ENCODE measurements around the gene PITPNC1. TPM values are rescaled to one million over a fixed set of nuclear protein-coding genes. Genes with fewer than 3 reads are reported as not detected.

Gene PITPNC1
- total RNA-seq, 1 experiment from 2014 or later, result 40.1 TPM

GRCh38 chr17:67713169-67713568, 336.1 kb downstream of the PITPNC1 start:
- BruUV-seq (replicated peaks), result no TSS peak
- no peak for TF ChIP-seq CTCF (IDR thresholded peaks at IDR 0.05; ENCODE audit: unreplicated experiment)
- intact Hi-C loops (cut with micrococcal nuclease), result loop anchor here (10.0 kb wide), 1 partner anchor 338 kb away; the partner anchor contains the start of gene PITPNC1
- H3K27me3 Mint-ChIP-seq (ENCODE audit: insufficient read depth, unreplicated experiment), result no peaks in the 10 kb centered on the region
- H3K36me3 Mint-ChIP-seq (ENCODE audit: insufficient read depth, unreplicated experiment), result peaks cover 6% of the 10 kb centered on the region
- H3K4me1 Mint-ChIP-seq (ENCODE audit: insufficient read depth, unreplicated experiment), result no peaks in the 10 kb centered on the region
- H3K4me3 Mint-ChIP-seq (ENCODE audit: unreplicated experiment), result no peak overlapping the region
- POLR2A ChIA-PET, result no interaction called here
- no peaks in the 10 kb centered on the region for H3K9me3 Mint-ChIP-seq (ENCODE audit: unreplicated experiment)
- no peak for DNase-seq (ENCODE audit: unreplicated experiment)
- H3K27ac Mint-ChIP-seq (ENCODE audit: low read depth, unreplicated experiment), result no peak overlapping the region
- CTCF ChIA-PET, result interaction anchor here (0.6 to 1.4 kb wide), 2 partner anchors 13 to 211 kb away, joined by 3 to 5 read pairs; no protein-coding TSS in a partner anchor

GRCh38 chr17:67716405-67716798, 339.3 kb downstream of the PITPNC1 start:
- no peaks in the 10 kb centered on the region for H3K9me3 Mint-ChIP-seq (ENCODE audit: unreplicated experiment)
- no peak for DNase-seq (ENCODE audit: unreplicated experiment)
- CTCF ChIA-PET, result interaction anchor here (0.6 kb wide), 1 partner anchor 146 kb away, joined by 4 read pairs; no protein-coding TSS in a partner anchor
- H3K4me1 Mint-ChIP-seq (ENCODE audit: insufficient read depth, unreplicated experiment), result no peaks in the 10 kb centered on the region
- POLR2A ChIA-PET, result interaction anchor here (3.4 to 3.9 kb wide), 2 partner anchors 9 to 107 kb away, joined by 23 to 45 read pairs; partner anchors contain the start of gene BPTF
- H3K4me3 Mint-ChIP-seq (ENCODE audit: unreplicated experiment), result no peak overlapping the region
- no TSS peak for BruUV-seq (replicated peaks)
- peaks cover 23% of the 10 kb centered on the region for H3K36me3 Mint-ChIP-seq (ENCODE audit: insufficient read depth, unreplicated experiment)
- no peak for TF ChIP-seq CTCF (IDR thresholded peaks at IDR 0.05; ENCODE audit: unreplicated experiment)
- no peaks in the 10 kb centered on the region for H3K27me3 Mint-ChIP-seq (ENCODE audit: insufficient read depth, unreplicated experiment)
- intact Hi-C loops (cut with micrococcal nuclease), result loop anchor here (5.0 to 10.0 kb wide), 2 partner anchors 342 to 746 kb away; partner anchors contain the start of gene PITPNC1
- H3K27ac Mint-ChIP-seq (ENCODE audit: low read depth, unreplicated experiment), result peak overlapping the region; percentile 100

GRCh38 chr17:67717192-67717623, 340.1 kb downstream of the PITPNC1 start:
- no peak for DNase-seq (ENCODE audit: unreplicated experiment)
- BruUV-seq (replicated peaks), result TSS peak; percentile 97
- H3K9me3 Mint-ChIP-seq (ENCODE audit: unreplicated experiment), result no peaks in the 10 kb centered on the region
- intact Hi-C loops (cut with micrococcal nuclease), result loop anchor here (1.0 to 10.0 kb wide), 3 partner anchors 62 to 745 kb away; partner anchors contain the start of gene PITPNC1
- ChIA-PET CTCF (interaction anchor here (0.6 to 1.6 kb wide), 16 partner anchors 8 to 802 kb away, joined by 3 to 13 read pairs (median 3); no protein-coding TSS in a partner anchor), POLR2A (interaction anchor here (0.5 to 3.9 kb wide), 18 partner anchors 10 to 384 kb away, joined by 3 to 45 read pairs (median 4); partner anchors contain the start of genes BPTF, PITPNC1 and PSMD12)
- peaks cover 31% of the 10 kb centered on the region for H3K36me3 Mint-ChIP-seq (ENCODE audit: insufficient read depth, unreplicated experiment)
- no peaks in the 10 kb centered on the region for H3K4me1 Mint-ChIP-seq (ENCODE audit: insufficient read depth, unreplicated experiment)
- peak overlapping the region; percentile 100 for H3K27ac Mint-ChIP-seq (ENCODE audit: low read depth, unreplicated experiment)
- peak overlapping the region; percentile 98 for H3K4me3 Mint-ChIP-seq (ENCODE audit: unreplicated experiment)
- H3K27me3 Mint-ChIP-seq (ENCODE audit: insufficient read depth, unreplicated experiment), result no peaks in the 10 kb centered on the region
- TF ChIP-seq CTCF (IDR thresholded peaks at IDR 0.05; ENCODE audit: unreplicated experiment), result no peak

GRCh38 chr17:67717624-67718324, 340.7 kb downstream of the PITPNC1 start, which contains the start of gene NOL11:
NOL11 (plus strand) TSS chr17:67717936; CDS start chr17:67717948, 12 bp downstream.
- TF ChIP-seq CTCF (IDR thresholded peaks at IDR 0.05; ENCODE audit: unreplicated experiment), result peak; percentile 74

More at GRCh38 chr17:67717624-67718324, 340.7 kb downstream of the PITPNC1 start, which contains the start of gene NOL11:
- intact Hi-C loops (cut with micrococcal nuclease), result loop anchor here (1.0 to 10.0 kb wide), 4 partner anchors 62 to 745 kb away; partner anchors contain the start of genes BPTF and PITPNC1
- Mint-ChIP-seq H3K9me3 (ENCODE audit: unreplicated experiment) (no peaks in the 10 kb centered on the region), H3K4me1 (ENCODE audit: insufficient read depth, unreplicated experiment) (no peaks in the 10 kb centered on the region), H3K27me3 (ENCODE audit: insufficient read depth, unreplicated experiment) (no peaks in the 10 kb centered on the region), H3K36me3 (ENCODE audit: insufficient read depth, unreplicated experiment) (peaks cover 37% of the 10 kb centered on the region), H3K27ac (ENCODE audit: low read depth, unreplicated experiment) (peak within 1 kb of the TSS; percentile 100), H3K4me3 (ENCODE audit: unreplicated experiment) (peak within 1 kb of the TSS; percentile 98)
- DNase-seq (ENCODE audit: unreplicated experiment), result peak; percentile 97
- POLR2A ChIA-PET, result interaction anchor here (0.6 to 3.9 kb wide), 26 partner anchors 10 to 384 kb away, joined by 3 to 45 read pairs (median 4); partner anchors contain the start of genes BPTF, PITPNC1 and PSMD12
- CTCF ChIA-PET, result interaction anchor here (0.6 to 1.6 kb wide), 16 partner anchors 9 to 803 kb away, joined by 3 to 13 read pairs (median 3); partner anchors contain the start of gene BPTF
- BruUV-seq (replicated peaks), result TSS peak; percentile 82

All from MCF 10A (cell line).